HepG2 (cell line): ENCODE measurements around the gene QSOX1. TPM values are rescaled to one million over a fixed set of nuclear protein-coding genes. Genes with fewer than 3 reads are reported as not detected.
A peak's percentile ranks its signal among the peaks of the same experiment; 100 is the strongest.

Source experiments
- ATAC-seq: fragments of 200-7000 bp; cut with Tn5 transposase; 3 replicates; pipeline ENCODE4 v1.9.1; 2020; ENCODE audit warnings: mild to moderate bottlenecking, moderate library complexity
- BruUV-seq: library from RNA; stranded (reverse); fragments of 400-500 nt; replicated peaks from 2 replicates; lab custom pipeline; 2021; lab: Mats Ljungman, UMichigan
- CTCF ChIA-PET: fragments of 300-600 bp; formaldehyde crosslinking; extraction: SDS; loops from one replicate; lab custom pipeline; 2021; ENCODE audit warnings: low total read pairs, inconsistent platforms, low intra/inter-chr PET ratio; lab: Yijun Ruan, JAX
- POLR2A ChIA-PET: fragments of 350-600 bp; sonication (Branson Sonifier 250); formaldehyde crosslinking; loops from one replicate; lab custom pipeline; 2020; ENCODE audit warnings: antibody characterized with exemption, inconsistent platforms; lab: Yijun Ruan, JAX
- DNase-seq: peaks from one replicate; pipeline ENCODE4 v3.0.0-alpha.2; 2015; ENCODE audit warnings: low spot score
- FAIRE-seq: peaks from 3 replicates; lab custom pipeline; 2011; peaks lifted over from hg19 to GRCh38; lab: Jason Lieb, UNC
- H2AFZ ChIP-seq: one replicate; pipeline ENCODE4 v1.6.1; 2011; ENCODE audit warnings: low read length, inconsistent platforms
- H3K27ac ChIP-seq: fragments of 300-600 bp; 3 replicates; pipeline ENCODE4 v1.8.0; 2011; ENCODE audit warnings: mixed run types, mild to moderate bottlenecking, mixed read lengths, low read length, inconsistent platforms; ENCODE audit not compliant: insufficient read depth; ENCODE audit errors: extremely low read length
- H3K27me3 ChIP-seq, 2 experiments: fragments of 200-600 bp in 1 of 2; 2 replicates in 1 of 2; 3 replicates in 1 of 2; pipeline versions ENCODE4 v1.6.0 to v1.8.0; 2011; ENCODE audit warnings: low read length in 2 of 2, mild to moderate bottlenecking in 2 of 2, moderate library complexity in 2 of 2, inconsistent platforms in 1 of 2; ENCODE audit not compliant: insufficient read depth in 2 of 2, control insufficient read depth in 1 of 2
- H3K36me3 ChIP-seq, 2 experiments: fragments of 200-600 bp in 1 of 2; replicated peaks in 1 of 2; 2 replicates in 1 of 2; 3 replicates in 1 of 2; pipeline versions ENCODE4 v1.5.1 to v1.8.0; 2011; ENCODE audit warnings: low read length in 2 of 2, inconsistent platforms in 1 of 2; ENCODE audit not compliant: insufficient read depth in 2 of 2, control insufficient read depth in 1 of 2
- H3K4me1 ChIP-seq: 2 replicates; pipeline ENCODE4 v1.5.1; 2012; ENCODE audit warnings: low read length, inconsistent platforms; ENCODE audit not compliant: insufficient read depth
- H3K4me2 ChIP-seq: 2 replicates; pipeline ENCODE4 v1.6.0; 2011; ENCODE audit warnings: low read depth, low read length, inconsistent platforms
- H3K4me3 ChIP-seq, 3 experiments: fragments of 200-600 bp in 1 of 3; sonication (generic), shearing (Covaris generic) in 1 of 3; replicated peaks in 1 of 3; 2 replicates each; pipeline ENCODE4 v1.5.1; 2011 to 2016; ENCODE audit warnings: low read length in 3 of 3, inconsistent platforms in 2 of 3, low read depth in 2 of 3, mild to moderate bottlenecking in 2 of 3, control low read depth in 1 of 3, mixed read lengths in 1 of 3; ENCODE audit not compliant: insufficient read depth in 1 of 3
- H3K79me2 ChIP-seq: one replicate; pipeline ENCODE4 v1.6.1; 2011; ENCODE audit warnings: low read length, inconsistent platforms; ENCODE audit not compliant: insufficient read depth
- H3K9ac ChIP-seq: 2 replicates; pipeline ENCODE4 v1.6.0; 2011; ENCODE audit warnings: mild to moderate bottlenecking, low read depth, low read length, inconsistent platforms; ENCODE audit not compliant: insufficient read depth
- H3K9me3 ChIP-seq: 2 replicates; pipeline ENCODE4 v1.5.1; 2012; ENCODE audit warnings: mild to moderate bottlenecking, low read length
- H4K20me1 ChIP-seq: 2 replicates; pipeline ENCODE4 v1.6.0; 2011; ENCODE audit warnings: inconsistent platforms, mild to moderate bottlenecking, low read length, moderate library complexity; ENCODE audit not compliant: insufficient read depth
- CBX5 ChIP-seq: sonication (generic); formaldehyde crosslinking; IDR thresholded peaks from 2 replicates; pipeline ENCODE4 v1.4.0; 2020; ENCODE audit warnings: missing genetic modification reagents, borderline replicate concordance
- FOSL2 ChIP-seq: sonication (generic); formaldehyde crosslinking; IDR thresholded peaks from 2 replicates; pipeline ENCODE4 v1.4.0; 2020; ENCODE audit warnings: missing genetic modification reagents
- KDM5B ChIP-seq: sonication (generic); formaldehyde crosslinking; IDR thresholded peaks from 2 replicates; pipeline ENCODE4 v1.4.0; 2020; ENCODE audit warnings: missing genetic modification reagents, mild to moderate bottlenecking, borderline replicate concordance
- POGZ ChIP-seq: sonication (generic); formaldehyde crosslinking; IDR thresholded peaks from 2 replicates; pipeline ENCODE4 v1.4.0; 2020; ENCODE audit warnings: mild to moderate bottlenecking, missing genetic modification reagents
- STAG1 ChIP-seq: sonication (generic); formaldehyde crosslinking; IDR thresholded peaks from 2 replicates; pipeline ENCODE4 v1.4.0; 2020; ENCODE audit warnings: missing genetic modification reagents
- TEAD2 ChIP-seq: sonication (generic); formaldehyde crosslinking; IDR thresholded peaks from 2 replicates; pipeline ENCODE4 v1.9.0; 2021; ENCODE audit warnings: missing genetic modification reagents
- ZEB1 ChIP-seq: IDR thresholded peaks from 2 replicates; pipeline ENCODE4 v1.6.1; 2012; ENCODE audit warnings: mild to moderate bottlenecking, low read depth, inconsistent platforms; ENCODE audit not compliant: insufficient replicate concordance
- ZNF292 ChIP-seq: sonication (generic); formaldehyde crosslinking; IDR thresholded peaks from 2 replicates; pipeline ENCODE4 v1.8.1; 2022; ENCODE audit warnings: mild to moderate bottlenecking, low read depth, missing genetic modification reagents, borderline replicate concordance
- ZNF687 ChIP-seq: sonication (generic); formaldehyde crosslinking; IDR thresholded peaks from 2 replicates; pipeline ENCODE4 v1.5.1; 2020; ENCODE audit warnings: mild to moderate bottlenecking, missing genetic modification reagents, moderate library complexity
- WGBS: methylation state at CpG from one replicate; pipeline ENCODE4 v1.1.6; 2017; ENCODE audit warnings: low lambda C conversion rate; 5-methylcytosine and 5-hydroxymethylcytosine counted together
- in situ Hi-C: cut with HindIII; loops from 2 replicates; pipeline ENCODE4 v1.10.0; 2017; ENCODE audit warnings: low pct_unique_long_range_greater_than_20kb; ENCODE audit not compliant: extremely low pct_ligation_motif_present
- intact Hi-C: fragments of 100-400 bp; cut with micrococcal nuclease; formaldehyde crosslinking; loops from one replicate; pipeline ENCODE4 v1.10.0; 2022; ENCODE audit not compliant: unreplicated experiment
- polyA plus RNA-seq, 8 experiments: library from polyadenylated mRNA; depleted of rRNA in 3 of 8; stranded (reverse) in 7 of 8; unstranded in 1 of 8; fragments of >200 nt; fragmentation: Illumina TruSeq in 4 of 8; extraction: Trizol in 4 of 8; gene quantifications; 2 replicates each; pipeline versions ENCODE4 v1.2.1 to v1.2.3, GENCODE V29; 2011 to 2016; ENCODE audit warnings: low read depth in 4 of 8, missing spikeins in 1 of 8, mixed read lengths in 1 of 8; ENCODE audit not compliant: insufficient read depth in 1 of 8
- total RNA-seq, 5 experiments: library from RNA; depleted of rRNA; stranded (reverse); fragments of >200 nt; fragmentation: Illumina TruSeq; extraction: Trizol; gene quantifications; 2 replicates each; pipeline ENCODE4 v1.2.3, GENCODE V29; 2016; ENCODE audit warnings: low read depth in 1 of 5
- TF ChIP-seq, protein P1 (sequence below): sonication (generic); formaldehyde crosslinking; IDR thresholded peaks from 2 replicates; pipeline ENCODE4 v1.4.0; 2020; ENCODE audit warnings: missing genetic modification reagents
- TF ChIP-seq, protein P2 (sequence below): sonication (generic); formaldehyde crosslinking; IDR thresholded peaks from 2 replicates; pipeline ENCODE4 v1.5.1; 2020; ENCODE audit warnings: missing genetic modification reagents, mild to moderate bottlenecking, borderline replicate concordance
- TF ChIP-seq, protein P3 (sequence below): sonication (generic); formaldehyde crosslinking; IDR thresholded peaks from 2 replicates; pipeline ENCODE4 v1.4.0; 2020; ENCODE audit warnings: missing genetic modification reagents, mild to moderate bottlenecking, borderline replicate concordance

QSOX1 gene
- total and polyA plus RNA-seq, 2 of the 13 experiments (the other 11 are each of a cell fraction or from before 2014, with no cell fraction given): 6.8 to 40.2 TPM

DNA sequence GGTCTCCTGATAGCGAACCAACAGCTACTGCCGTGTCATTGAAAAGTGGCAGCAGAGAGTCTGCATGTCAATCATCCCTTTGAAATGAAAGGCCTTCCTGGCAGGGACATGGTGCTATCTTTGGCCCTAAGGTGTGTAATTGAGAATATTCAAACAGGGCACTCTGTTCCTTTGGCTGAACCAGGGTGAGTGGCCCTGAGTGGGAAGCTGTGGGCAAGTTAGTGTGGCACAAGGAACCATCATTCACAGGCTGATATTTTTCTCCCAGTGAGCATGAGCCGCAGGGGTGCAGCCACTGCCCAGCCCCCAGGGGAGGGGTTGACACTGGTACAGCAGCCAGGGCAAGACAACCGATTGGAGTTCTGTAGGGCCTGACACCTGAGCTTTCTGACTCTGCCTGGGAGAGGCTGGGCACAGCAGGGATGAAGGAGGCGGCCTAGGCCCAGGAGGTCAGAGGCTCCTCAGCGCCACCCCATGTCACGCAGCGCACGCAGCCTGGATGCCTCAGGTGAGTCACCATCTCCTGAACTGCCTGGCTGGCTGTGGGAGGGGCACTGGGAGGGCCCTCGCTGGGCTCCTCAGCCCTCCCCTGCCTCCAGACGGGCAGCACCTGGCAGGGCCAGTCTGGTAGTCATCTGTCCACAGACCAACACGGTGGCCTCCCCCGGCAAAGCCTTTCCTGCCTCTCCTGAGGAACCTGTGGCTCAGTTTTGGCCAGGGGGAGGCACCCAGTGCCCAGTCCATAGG lies 13.2 kb downstream of the QSOX1 start:
- H3K79me2 ChIP-seq: no peaks in the 10 kb centered on the region
- WGBS: 20% methylated on average over 1 of the region's 13 CpGs
- H3K9me3 ChIP-seq: no peaks in the 10 kb centered on the region
- H3K4me3 ChIP-seq: no peak overlapping the region
- no peaks in the 10 kb centered on the region for H3K36me3 ChIP-seq
- no peak overlapping the region for H3K27ac ChIP-seq
- no TSS peak for BruUV-seq
- ChIA-PET POLR2A (interaction anchor here (0.6 to 1.7 kb wide), 3 partner anchors 10 to 13 kb away, joined by 3 to 6 read pairs (median 6); partner anchors contain the start of gene QSOX1), CTCF (interaction anchor here (0.7 kb wide), 1 partner anchor 462 kb away, joined by 3 read pairs; no protein-coding TSS in a partner anchor)
- FAIRE-seq (no peak), DNase-seq (peak; percentile 31), ATAC-seq (peak; percentile 77)
- intact Hi-C loops: loop anchor here (5.0 kb wide), 2 partner anchors 51 to 286 kb away; partner anchors contain the start of gene TOR1AIP1
- H3K27me3 ChIP-seq: no peaks in the 10 kb centered on the region
- no peak overlapping the region for H2AFZ ChIP-seq
- H4K20me1 ChIP-seq: peaks cover 4% of the 10 kb centered on the region; the same call in 1 of the 2 replicates
- H3K4me1 ChIP-seq: peaks cover 40% of the 10 kb centered on the region
- in situ Hi-C loops: loop anchor here (10.0 kb wide), 1 partner anchor 293 kb away; the partner anchor contains the start of gene TOR1AIP2
- H3K4me2 ChIP-seq: peak overlapping the region; percentile 20; the same call in 1 of the 2 replicates
- no peak overlapping the region for H3K9ac ChIP-seq
- TF ChIP-seq ZNF292 (CRISPR knock-in tag) (no peak), TEAD2 (CRISPR knock-in tag) (no peak), POGZ (0 out of 2 replicates have a peak, but pooled peaks have one; percentile 37), STAG1 (CRISPR knock-in tag) (peak; percentile 37), ZNF687 (CRISPR knock-in tag) (peak; percentile 78), FOSL2 (peak; percentile 87), KDM5B (CRISPR knock-in tag) (no peak), CBX5 (no peak), ZEB1 (no peak)
- TF ChIP-seq, protein P1, sequence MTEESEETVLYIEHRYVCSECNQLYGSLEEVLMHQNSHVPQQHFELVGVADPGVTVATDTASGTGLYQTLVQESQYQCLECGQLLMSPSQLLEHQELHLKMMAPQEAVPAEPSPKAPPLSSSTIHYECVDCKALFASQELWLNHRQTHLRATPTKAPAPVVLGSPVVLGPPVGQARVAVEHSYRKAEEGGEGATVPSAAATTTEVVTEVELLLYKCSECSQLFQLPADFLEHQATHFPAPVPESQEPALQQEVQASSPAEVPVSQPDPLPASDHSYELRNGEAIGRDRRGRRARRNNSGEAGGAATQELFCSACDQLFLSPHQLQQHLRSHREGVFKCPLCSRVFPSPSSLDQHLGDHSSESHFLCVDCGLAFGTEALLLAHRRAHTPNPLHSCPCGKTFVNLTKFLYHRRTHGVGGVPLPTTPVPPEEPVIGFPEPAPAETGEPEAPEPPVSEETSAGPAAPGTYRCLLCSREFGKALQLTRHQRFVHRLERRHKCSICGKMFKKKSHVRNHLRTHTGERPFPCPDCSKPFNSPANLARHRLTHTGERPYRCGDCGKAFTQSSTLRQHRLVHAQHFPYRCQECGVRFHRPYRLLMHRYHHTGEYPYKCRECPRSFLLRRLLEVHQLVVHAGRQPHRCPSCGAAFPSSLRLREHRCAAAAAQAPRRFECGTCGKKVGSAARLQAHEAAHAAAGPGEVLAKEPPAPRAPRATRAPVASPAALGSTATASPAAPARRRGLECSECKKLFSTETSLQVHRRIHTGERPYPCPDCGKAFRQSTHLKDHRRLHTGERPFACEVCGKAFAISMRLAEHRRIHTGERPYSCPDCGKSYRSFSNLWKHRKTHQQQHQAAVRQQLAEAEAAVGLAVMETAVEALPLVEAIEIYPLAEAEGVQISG (CRISPR knock-in tag): no peak
- TF ChIP-seq, protein P2, sequence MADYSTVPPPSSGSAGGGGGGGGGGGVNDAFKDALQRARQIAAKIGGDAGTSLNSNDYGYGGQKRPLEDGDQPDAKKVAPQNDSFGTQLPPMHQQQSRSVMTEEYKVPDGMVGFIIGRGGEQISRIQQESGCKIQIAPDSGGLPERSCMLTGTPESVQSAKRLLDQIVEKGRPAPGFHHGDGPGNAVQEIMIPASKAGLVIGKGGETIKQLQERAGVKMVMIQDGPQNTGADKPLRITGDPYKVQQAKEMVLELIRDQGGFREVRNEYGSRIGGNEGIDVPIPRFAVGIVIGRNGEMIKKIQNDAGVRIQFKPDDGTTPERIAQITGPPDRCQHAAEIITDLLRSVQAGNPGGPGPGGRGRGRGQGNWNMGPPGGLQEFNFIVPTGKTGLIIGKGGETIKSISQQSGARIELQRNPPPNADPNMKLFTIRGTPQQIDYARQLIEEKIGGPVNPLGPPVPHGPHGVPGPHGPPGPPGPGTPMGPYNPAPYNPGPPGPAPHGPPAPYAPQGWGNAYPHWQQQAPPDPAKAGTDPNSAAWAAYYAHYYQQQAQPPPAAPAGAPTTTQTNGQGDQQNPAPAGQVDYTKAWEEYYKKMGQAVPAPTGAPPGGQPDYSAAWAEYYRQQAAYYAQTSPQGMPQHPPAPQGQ (CRISPR knock-in tag): no peak
- TF ChIP-seq, protein P3, sequence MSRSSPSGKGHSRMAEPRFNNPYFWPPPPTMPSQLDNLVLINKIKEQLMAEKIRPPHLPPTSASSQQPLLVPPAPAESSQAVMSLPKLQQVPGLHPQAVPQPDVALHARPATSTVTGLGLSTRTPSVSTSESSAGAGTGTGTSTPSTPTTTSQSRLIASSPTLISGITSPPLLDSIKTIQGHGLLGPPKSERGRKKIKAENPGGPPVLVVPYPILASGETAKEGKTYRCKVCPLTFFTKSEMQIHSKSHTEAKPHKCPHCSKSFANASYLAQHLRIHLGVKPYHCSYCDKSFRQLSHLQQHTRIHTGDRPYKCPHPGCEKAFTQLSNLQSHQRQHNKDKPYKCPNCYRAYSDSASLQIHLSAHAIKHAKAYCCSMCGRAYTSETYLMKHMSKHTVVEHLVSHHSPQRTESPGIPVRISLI: no peak
